Gastrocnemius medialis (tissue), 4 donors: ENCODE measurements around the gene ITGA8. TPM values are rescaled to one million over a fixed set of nuclear protein-coding genes. Genes with fewer than 3 reads are reported as not detected.

Source experiments
- ATAC-seq, 2 donors: fragments of 150-250 bp; one replicate each; pipeline ENCODE4 v1.9.1; 2016
- DNase-seq, 2 donors: peaks; one replicate each; pipeline ENCODE4 v3.0.0-alpha.2; 2019
- H3K27ac ChIP-seq, 4 donors: fragments of 200-600 bp; sonication (generic); 1 replicate in 1 of 4; 2 replicates in 3 of 4; pipeline ENCODE4 v1.5.1; 2016 to 2018; ENCODE audit warnings: mild to moderate bottlenecking in 2 of 4, moderate library complexity in 1 of 4
- H3K27me3 ChIP-seq, 3 donors: fragments of 200-600 bp; sonication (generic) in 2 of 3; 1 replicate in 1 of 3; 2 replicates in 2 of 3; pipeline versions ENCODE4 v1.5.1 to v1.6.0; 2016 to 2019; ENCODE audit warnings: mild to moderate bottlenecking in 1 of 3, moderate library complexity in 1 of 3
- H3K36me3 ChIP-seq, 2 donors: fragments of 200-600 bp; sonication (generic) in 1 of 2; one replicate each; pipeline ENCODE4 v1.5.1; 2017 to 2018
- H3K4me1 ChIP-seq, 2 donors: fragments of 200-600 bp; sonication (generic) in 1 of 2; one replicate each; pipeline ENCODE4 v1.5.1; 2016 to 2017; ENCODE audit warnings: mild to moderate bottlenecking in 2 of 2
- H3K4me3 ChIP-seq, 4 donors: fragments of 200-600 bp; sonication (generic) in 3 of 4; 1 replicate in 1 of 4; 2 replicates in 3 of 4; pipeline ENCODE4 v1.5.1; 2016 to 2019; ENCODE audit warnings: mild to moderate bottlenecking in 2 of 4
- H3K9me3 ChIP-seq, 3 donors: fragments of 200-600 bp; sonication (generic) in 2 of 3; 1 replicate in 1 of 3; 2 replicates in 2 of 3; pipeline ENCODE4 v1.5.1; 2016 to 2019
- CTCF ChIP-seq, 5 experiments: fragments of 450-650 bp in 3 of 5; fragments of 200-600 bp in 2 of 5; sonication (generic) in 2 of 5; IDR thresholded peaks in 4 of 5; conservative IDR thresholded peaks in 1 of 5; 1 replicate in 4 of 5; 2 replicates in 1 of 5; pipeline ENCODE4 v1.5.1; 2016 to 2019; ENCODE audit warnings: antibody characterized with exemption in 5 of 5, mild to moderate bottlenecking in 3 of 5, moderate library complexity in 3 of 5
- POLR2A ChIP-seq, 2 donors: fragments of 450-650 bp; IDR thresholded peaks; one replicate each; pipeline ENCODE4 v1.6.1; 2017; ENCODE audit warnings: antibody characterized with exemption in 2 of 2, mild to moderate bottlenecking in 2 of 2, moderate library complexity in 2 of 2
- in situ Hi-C, 4 donors: fragments of 200-750 bp; cut with MboI; loops; one replicate each; pipeline versions ENCODE4 v1.15.0 to v1.8.0; 2017; ENCODE audit warnings: low sequenced_read_pairs in 4 of 4
- intact Hi-C: fragments of 100-400 bp; cut with DNase I; formaldehyde crosslinking; loops from one replicate; pipeline ENCODE4 v1.15.1; 2023; ENCODE audit warnings: low total_unique reads
- total RNA-seq, 4 donors: library from RNA; depleted of rRNA; stranded (reverse); fragments of >200 nt; gene quantifications; one replicate each; pipeline versions ENCODE4 v1.1.0 to v1.2.3, GENCODE V29; 2016

ITGA8 gene
- total RNA-seq, 4 donors from 2014 or later: 1.6 to 17.4 (median 10.3) TPM

- no peaks in the 10 kb centered on the region for H3K9me3 ChIP-seq
- H3K27ac ChIP-seq: no peak overlapping the region
- ATAC-seq (no peak), DNase-seq (no peak)
- no peaks in the 10 kb centered on the region for H3K4me1 ChIP-seq
- in situ Hi-C loops (loop anchor here in 1 of 4 donors (25.0 kb wide), 1 partner anchor 311 kb away; no protein-coding TSS in a partner anchor), intact Hi-C loops (no loop called here)
- no peaks in the 10 kb centered on the region for H3K27me3 ChIP-seq
- no peak overlapping the region for H3K4me3 ChIP-seq
- TF ChIP-seq CTCF (IDR thresholded peaks at IDR 0.05 in 4 of 5, conservative IDR thresholded peaks at IDR 0.05 in 1 of 5) (no peak), POLR2A (IDR thresholded peaks at IDR 0.05) (no peak)
- H3K36me3 ChIP-seq: no peaks in the 10 kb centered on the region
These were observed 28.4 kb upstream of the ITGA8 start for GRCh38 chr10:15748126-15748525.

- Histone ChIP-seq H3K4me1 (no peaks in the 10 kb centered on the region), H3K36me3 (no peaks in the 10 kb centered on the region), H3K27me3 (no peaks in the 10 kb centered on the region), H3K9me3 (no peaks in the 10 kb centered on the region), H3K4me3 (no peak overlapping the region), H3K27ac (no peak overlapping the region)
- TF ChIP-seq POLR2A (IDR thresholded peaks at IDR 0.05) (no peak), CTCF (IDR thresholded peaks at IDR 0.05 in 4 of 5, conservative IDR thresholded peaks at IDR 0.05 in 1 of 5) (no peak)
- ATAC-seq: no peak
- in situ Hi-C loops (loop anchor here in 1 of 4 donors (25.0 kb wide), 1 partner anchor 310 kb away; no protein-coding TSS in a partner anchor), intact Hi-C loops (no loop called here)
- DNase-seq: no peak
These were observed 27.9 kb upstream of the ITGA8 start for GRCh38 chr10:15747632-15748031.

- TF ChIP-seq CTCF (IDR thresholded peaks at IDR 0.05 in 4 of 5, conservative IDR thresholded peaks at IDR 0.05 in 1 of 5) (no peak), POLR2A (IDR thresholded peaks at IDR 0.05) (no peak)
- Histone ChIP-seq H3K27ac (no peak overlapping the region), H3K36me3 (no peaks in the 10 kb centered on the region), H3K9me3 (no peaks in the 10 kb centered on the region), H3K27me3 (no peaks in the 10 kb centered on the region), H3K4me3 (no peak overlapping the region), H3K4me1 (no peaks in the 10 kb centered on the region)
- DNase-seq (no peak), ATAC-seq (no peak)
- intact Hi-C loops: no loop called here
- in situ Hi-C loops: loop anchor here in 1 of 4 donors (25.0 kb wide), 1 partner anchor 308 kb away; no protein-coding TSS in a partner anchor
These were observed 26.0 kb upstream of the ITGA8 start for GRCh38 chr10:15745751-15746150.

- H3K4me1 ChIP-seq: peaks cover 0 to 2% of the 10 kb centered on the region in 2 donors
- peak in 2 of 5 experiments; percentile 24 to 38 for TF ChIP-seq CTCF (IDR thresholded peaks at IDR 0.05 in 4 of 5, conservative IDR thresholded peaks at IDR 0.05 in 1 of 5)
- no peak for TF ChIP-seq POLR2A (IDR thresholded peaks at IDR 0.05)
- no peaks in the 10 kb centered on the region for H3K9me3 ChIP-seq
- in situ Hi-C loops: loop anchor here in 1 of 4 donors (25.0 kb wide), 1 partner anchor 307 kb away; no protein-coding TSS in a partner anchor
- intact Hi-C loops: no loop called here
- ATAC-seq: no peak
- no peak for DNase-seq
- no peaks in the 10 kb centered on the region for H3K36me3 ChIP-seq
- H3K4me3 ChIP-seq: no peak overlapping the region
- no peaks in the 10 kb centered on the region for H3K27me3 ChIP-seq
- H3K27ac ChIP-seq: no peak overlapping the region
These were observed 24.6 kb upstream of the ITGA8 start for GRCh38 chr10:15744217-15744865.
